22Rv1 (cell line): ENCODE results near the gene SORBS1.

Source experiments
- CTCF ChIP-seq: fragments of 450-650 bp; IDR thresholded peaks from 2 replicates; pipeline ENCODE4 v1.5.1; 2017; ENCODE audit warnings: mild to moderate bottlenecking
- ZFX ChIP-seq: fragments of 450-650 bp; IDR thresholded peaks from 2 replicates; pipeline ENCODE4 v1.6.1; 2017; ENCODE audit warnings: antibody characterized with exemption, borderline replicate concordance

- TF ChIP-seq CTCF, result no peak
- TF ChIP-seq ZFX, result no peak
Measured at GRCh38 chr10:95392217-95392584, 169.0 kb downstream of the SORBS1 start.
